ENCODE data around the gene NSUN2.

DNA sequence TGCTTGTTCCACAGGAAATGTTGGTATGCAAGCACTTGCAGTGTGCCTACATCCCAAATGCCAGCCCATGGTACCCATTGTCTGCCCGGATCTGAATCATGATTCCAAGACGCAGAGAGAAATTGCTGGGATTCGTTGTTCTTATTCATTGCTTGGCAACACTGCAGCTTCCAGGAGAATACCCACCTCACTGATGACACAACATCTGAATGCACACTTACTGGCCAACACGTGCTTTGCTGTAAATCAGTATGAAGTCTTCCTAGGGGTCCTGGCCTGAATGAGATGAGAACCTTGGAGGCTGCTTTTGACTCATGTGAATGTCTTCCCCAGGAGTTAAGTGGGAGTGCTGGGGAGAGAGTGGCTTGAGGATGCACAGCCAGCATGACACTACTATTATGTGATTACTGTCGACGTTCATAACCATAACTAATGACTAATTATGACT, 12.0 kb upstream of the NSUN2 start:
- TF ChIP-seq, protein P1, sequence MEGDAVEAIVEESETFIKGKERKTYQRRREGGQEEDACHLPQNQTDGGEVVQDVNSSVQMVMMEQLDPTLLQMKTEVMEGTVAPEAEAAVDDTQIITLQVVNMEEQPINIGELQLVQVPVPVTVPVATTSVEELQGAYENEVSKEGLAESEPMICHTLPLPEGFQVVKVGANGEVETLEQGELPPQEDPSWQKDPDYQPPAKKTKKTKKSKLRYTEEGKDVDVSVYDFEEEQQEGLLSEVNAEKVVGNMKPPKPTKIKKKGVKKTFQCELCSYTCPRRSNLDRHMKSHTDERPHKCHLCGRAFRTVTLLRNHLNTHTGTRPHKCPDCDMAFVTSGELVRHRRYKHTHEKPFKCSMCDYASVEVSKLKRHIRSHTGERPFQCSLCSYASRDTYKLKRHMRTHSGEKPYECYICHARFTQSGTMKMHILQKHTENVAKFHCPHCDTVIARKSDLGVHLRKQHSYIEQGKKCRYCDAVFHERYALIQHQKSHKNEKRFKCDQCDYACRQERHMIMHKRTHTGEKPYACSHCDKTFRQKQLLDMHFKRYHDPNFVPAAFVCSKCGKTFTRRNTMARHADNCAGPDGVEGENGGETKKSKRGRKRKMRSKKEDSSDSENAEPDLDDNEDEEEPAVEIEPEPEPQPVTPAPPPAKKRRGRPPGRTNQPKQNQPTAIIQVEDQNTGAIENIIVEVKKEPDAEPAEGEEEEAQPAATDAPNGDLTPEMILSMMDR (IDR thresholded peaks at IDR 0.05) = no peak
- TF ChIP-seq POLR2A (IDR thresholded peaks at IDR 0.05) = no peak

Measured in ovary (tissue), 3 donors.